Activated CD4-positive, alpha-beta T cell treated with anti-CD3 and anti-CD28 coated beads, Interleukin-2, amount 10 ng/mL, durations not matched to agents 24 days and 14 days (primary cell): ENCODE data around the gene ADCY3. TPM values are rescaled to one million over a fixed set of nuclear protein-coding genes. Genes with fewer than 3 reads are reported as not detected.

Experiments used
- DNase-seq: peaks from one replicate; pipeline ENCODE4 v3.0.0; 2022
- H3K27ac Mint-ChIP-seq: one replicate; pipeline ENCODE4 v1.8.0; 2022; ENCODE audit warnings: mild to moderate bottlenecking, mixed read lengths
- H3K27me3 Mint-ChIP-seq: one replicate; pipeline ENCODE4 v1.8.0; 2022; ENCODE audit warnings: mixed read lengths
- H3K36me3 Mint-ChIP-seq: one replicate; pipeline ENCODE4 v1.8.0; 2022; ENCODE audit warnings: low read depth, mild to moderate bottlenecking, mixed read lengths
- H3K4me1 Mint-ChIP-seq: one replicate; pipeline ENCODE4 v1.8.0; 2021; ENCODE audit warnings: mixed read lengths
- H3K4me3 Mint-ChIP-seq: one replicate; pipeline ENCODE4 v1.8.0; 2022; ENCODE audit warnings: mild to moderate bottlenecking, moderate library complexity, mixed read lengths
- H3K9me3 Mint-ChIP-seq: one replicate; pipeline ENCODE4 v1.8.0; 2021; ENCODE audit warnings: mixed read lengths
- intact Hi-C: fragments of 100-400 bp; cut with micrococcal nuclease; formaldehyde crosslinking; loops from one replicate; pipeline ENCODE4 v1.15.1; 2023
- total RNA-seq: library from RNA; stranded (reverse); gene quantifications from 2 replicates; pipeline ENCODE4 v1.2.3, GENCODE V29; 2022

Gene ADCY3
- total RNA-seq = 103 and 108 TPM in 2 replicates

- H3K9me3 Mint-ChIP-seq = no peaks in the 10 kb centered on the region
- peak; percentile 90 for DNase-seq
- peak within 1 kb of the TSS; percentile 90 for H3K4me3 Mint-ChIP-seq
- H3K27ac Mint-ChIP-seq = peak within 1 kb of the TSS; percentile 69
- H3K4me1 Mint-ChIP-seq = peaks cover 29% of the 10 kb centered on the region
- intact Hi-C loops = loop anchor here (5.0 kb wide), 4 partner anchors 93 to 503 kb away; partner anchors contain the start of gene EFR3B
- peaks cover 15% of the 10 kb centered on the region for H3K36me3 Mint-ChIP-seq
- peaks cover 6% of the 10 kb centered on the region for H3K27me3 Mint-ChIP-seq
Measured at GRCh38 chr2:24920098-24920808, at the start of gene ADCY3. TSS of gene ADCY3 (minus strand) at chr2:24920237. CDS start at chr2:24918987, 1,250 bp downstream.

GRCh38 chr2:24969784-24970183, 49.7 kb upstream of the ADCY3 start:
- Mint-ChIP-seq H3K36me3 (peaks cover 20% of the 10 kb centered on the region), H3K4me3 (no peak overlapping the region), H3K4me1 (peaks cover 11% of the 10 kb centered on the region), H3K27ac (no peak overlapping the region), H3K27me3 (no peaks in the 10 kb centered on the region), H3K9me3 (no peaks in the 10 kb centered on the region)
- intact Hi-C loops = loop anchor here (2.0 to 5.0 kb wide), 4 partner anchors 142 to 892 kb away; partner anchors contain the start of genes CENPO, PTRHD1 and SF3B6
- no peak for DNase-seq

GRCh38 chr2:24961903-24962302, 41.9 kb upstream of the ADCY3 start:
- no peak for DNase-seq
- H3K36me3 Mint-ChIP-seq = peaks cover 64% of the 10 kb centered on the region
- no peak overlapping the region for H3K27ac Mint-ChIP-seq
- intact Hi-C loops = no loop called here
- no peak overlapping the region for H3K4me3 Mint-ChIP-seq
- peaks cover 7% of the 10 kb centered on the region for H3K4me1 Mint-ChIP-seq
- no peaks in the 10 kb centered on the region for H3K27me3 Mint-ChIP-seq
- no peaks in the 10 kb centered on the region for H3K9me3 Mint-ChIP-seq

GRCh38 chr2:24959761-24960160, 39.7 kb upstream of the ADCY3 start:
- no peak for DNase-seq
- Mint-ChIP-seq H3K27me3 (no peaks in the 10 kb centered on the region), H3K36me3 (peaks cover 78% of the 10 kb centered on the region), H3K27ac (no peak overlapping the region), H3K4me3 (no peak overlapping the region), H3K4me1 (peaks cover 7% of the 10 kb centered on the region), H3K9me3 (peaks cover 5% of the 10 kb centered on the region)
- intact Hi-C loops = no loop called here

- H3K27me3 Mint-ChIP-seq = no peaks in the 10 kb centered on the region
- intact Hi-C loops = no loop called here
- H3K36me3 Mint-ChIP-seq = peaks cover 82% of the 10 kb centered on the region
- no peak overlapping the region for H3K4me3 Mint-ChIP-seq
- no peak for DNase-seq
- peaks cover 8% of the 10 kb centered on the region for H3K9me3 Mint-ChIP-seq
- no peak overlapping the region for H3K27ac Mint-ChIP-seq
- peaks cover 7% of the 10 kb centered on the region for H3K4me1 Mint-ChIP-seq
Measured at GRCh38 chr2:24958411-24958935, 38.4 kb upstream of the ADCY3 start.

- Mint-ChIP-seq H3K27ac (no peak overlapping the region), H3K4me1 (peaks cover 7% of the 10 kb centered on the region), H3K9me3 (peaks cover 8% of the 10 kb centered on the region), H3K27me3 (no peaks in the 10 kb centered on the region), H3K36me3 (peaks cover 79% of the 10 kb centered on the region), H3K4me3 (no peak overlapping the region)
- intact Hi-C loops = no loop called here
- DNase-seq = no peak
Measured at GRCh38 chr2:24957976-24958375, 37.9 kb upstream of the ADCY3 start.

- H3K27me3 Mint-ChIP-seq = no peaks in the 10 kb centered on the region
- peaks cover 7% of the 10 kb centered on the region for H3K4me1 Mint-ChIP-seq
- intact Hi-C loops = no loop called here
- H3K4me3 Mint-ChIP-seq = no peak overlapping the region
- peaks cover 75% of the 10 kb centered on the region for H3K36me3 Mint-ChIP-seq
- no peak overlapping the region for H3K27ac Mint-ChIP-seq
- no peak for DNase-seq
- H3K9me3 Mint-ChIP-seq = peaks cover 8% of the 10 kb centered on the region
Measured at GRCh38 chr2:24957221-24957620, 37.2 kb upstream of the ADCY3 start.

- peaks cover 8% of the 10 kb centered on the region for H3K9me3 Mint-ChIP-seq
- no peak for DNase-seq
- intact Hi-C loops = no loop called here
- H3K4me3 Mint-ChIP-seq = no peak overlapping the region
- H3K27ac Mint-ChIP-seq = no peak overlapping the region
- H3K36me3 Mint-ChIP-seq = peaks cover 73% of the 10 kb centered on the region
- peaks cover 7% of the 10 kb centered on the region for H3K4me1 Mint-ChIP-seq
- H3K27me3 Mint-ChIP-seq = no peaks in the 10 kb centered on the region
Measured at GRCh38 chr2:24955921-24956320, 35.9 kb upstream of the ADCY3 start.

- DNase-seq = no peak
- no peak overlapping the region for H3K4me3 Mint-ChIP-seq
- no peak overlapping the region for H3K27ac Mint-ChIP-seq
- peaks cover 69% of the 10 kb centered on the region for H3K36me3 Mint-ChIP-seq
- no peaks in the 10 kb centered on the region for H3K27me3 Mint-ChIP-seq
- H3K4me1 Mint-ChIP-seq = peaks cover 7% of the 10 kb centered on the region
- peaks cover 8% of the 10 kb centered on the region for H3K9me3 Mint-ChIP-seq
- intact Hi-C loops = no loop called here
Measured at GRCh38 chr2:24955232-24955631, 35.2 kb upstream of the ADCY3 start.

GRCh38 chr2:24950102-24950501, 30.1 kb upstream of the ADCY3 start:
- peaks cover 44% of the 10 kb centered on the region for H3K36me3 Mint-ChIP-seq
- no peaks in the 10 kb centered on the region for H3K4me1 Mint-ChIP-seq
- no peak overlapping the region for H3K27ac Mint-ChIP-seq
- H3K9me3 Mint-ChIP-seq = peaks cover 3% of the 10 kb centered on the region
- DNase-seq = no peak
- intact Hi-C loops = no loop called here
- no peak overlapping the region for H3K4me3 Mint-ChIP-seq
- no peaks in the 10 kb centered on the region for H3K27me3 Mint-ChIP-seq

- Mint-ChIP-seq H3K27ac (no peak overlapping the region), H3K4me3 (no peak overlapping the region), H3K4me1 (no peaks in the 10 kb centered on the region), H3K36me3 (peaks cover 30% of the 10 kb centered on the region), H3K27me3 (no peaks in the 10 kb centered on the region), H3K9me3 (no peaks in the 10 kb centered on the region)
- DNase-seq = no peak
- intact Hi-C loops = no loop called here
Measured at GRCh38 chr2:24948506-24948905, 28.5 kb upstream of the ADCY3 start.

- Mint-ChIP-seq H3K4me1 (no peaks in the 10 kb centered on the region), H3K27ac (no peak overlapping the region), H3K27me3 (no peaks in the 10 kb centered on the region), H3K4me3 (no peak overlapping the region), H3K36me3 (peaks cover 31% of the 10 kb centered on the region), H3K9me3 (no peaks in the 10 kb centered on the region)
- DNase-seq = no peak
- intact Hi-C loops = no loop called here
Measured at GRCh38 chr2:24947561-24948157, 27.6 kb upstream of the ADCY3 start.

- H3K36me3 Mint-ChIP-seq = peaks cover 22% of the 10 kb centered on the region
- H3K9me3 Mint-ChIP-seq = no peaks in the 10 kb centered on the region
- H3K4me1 Mint-ChIP-seq = no peaks in the 10 kb centered on the region
- no peak for DNase-seq
- no peak overlapping the region for H3K27ac Mint-ChIP-seq
- no peak overlapping the region for H3K4me3 Mint-ChIP-seq
- no peaks in the 10 kb centered on the region for H3K27me3 Mint-ChIP-seq
- intact Hi-C loops = no loop called here
Measured at GRCh38 chr2:24945907-24946306, 25.9 kb upstream of the ADCY3 start.

- no peak overlapping the region for H3K4me3 Mint-ChIP-seq
- H3K9me3 Mint-ChIP-seq = no peaks in the 10 kb centered on the region
- no peak overlapping the region for H3K27ac Mint-ChIP-seq
- DNase-seq = no peak
- peaks cover 3% of the 10 kb centered on the region for H3K27me3 Mint-ChIP-seq
- intact Hi-C loops = no loop called here
- no peaks in the 10 kb centered on the region for H3K4me1 Mint-ChIP-seq
- H3K36me3 Mint-ChIP-seq = peaks cover 18% of the 10 kb centered on the region
Measured at GRCh38 chr2:24943427-24944053, 23.5 kb upstream of the ADCY3 start.
